ENCODE data around the gene ZNRF3. TPM values are rescaled to one million over a fixed set of nuclear protein-coding genes. Genes with fewer than 3 reads are reported as not detected.
A peak's percentile ranks its signal among the peaks of the same experiment; 100 is the strongest.

The ZNRF3 gene
- polyA plus RNA-seq, 3 donors: 0.13 TPM; not detected in 2

GRCh38 chr22:28893810-28894209 is 10.4 kb downstream of the ZNRF3 start:
- H3K4me3 Mint-ChIP-seq: no peak overlapping the region
- H3K27me3 Mint-ChIP-seq (ENCODE audit: low read depth in 3 of 3): peaks cover 0 to 4% (median 0%) of the 10 kb centered on the region in 3 donors
- Histone ChIP-seq H3K27me3 (ENCODE audit: control insufficient read depth in 2 of 2, insufficient read depth in 2 of 2, low read length in 2 of 2) (no peaks in the 10 kb centered on the region), H3K79me2 (ENCODE audit: insufficient read depth, low read length) (no peaks in the 10 kb centered on the region), H3K36me3 (replicated peaks in 1 of 2; ENCODE audit: control insufficient read depth in 1 of 2, insufficient read depth in 2 of 2, low read length in 2 of 2) (no peaks in the 10 kb centered on the region), H3K27ac (ENCODE audit: low read depth in 1 of 2, low read length in 2 of 2) (no peak overlapping the region), H2AFZ (ENCODE audit: insufficient read depth, low read depth, low read length, poor library complexity, severe bottlenecking) (peak overlapping the region; percentile 8), H3K4me3 (replicated peaks in 1 of 3; ENCODE audit: low read depth in 2 of 3, low read length in 3 of 3) (no peak overlapping the region), H3K4me2 (replicated peaks; ENCODE audit: extremely low read depth, low read length, poor library complexity, severe bottlenecking) (peak overlapping the region; percentile 40), H4K20me1 (ENCODE audit: insufficient read depth, low read length) (no peaks in the 10 kb centered on the region), H3K4me1 (ENCODE audit: control insufficient read depth in 1 of 2, insufficient read depth in 2 of 2, low read length in 2 of 2) (peaks cover 8 to 13% of the 10 kb centered on the region in 2 donors), H3K9ac (ENCODE audit: insufficient read depth, low read length, poor library complexity, severe bottlenecking) (no peak overlapping the region), H3K9me3 (replicated peaks in 1 of 2; ENCODE audit: control insufficient read depth in 1 of 2, insufficient read depth in 1 of 2, low read length in 2 of 2) (no peaks in the 10 kb centered on the region)
- H3K27ac Mint-ChIP-seq: no peak overlapping the region
- no peaks in the 10 kb centered on the region for H3K36me3 Mint-ChIP-seq
- no peak for DNase-seq
- H3K9me3 Mint-ChIP-seq: peaks cover 0 to 5% (median 0%) of the 10 kb centered on the region in 7 donors
- TF ChIP-seq CTCF (IDR thresholded peaks at IDR 0.05): no peak
- intact Hi-C loops (cut with micrococcal nuclease): no loop called here
- 68% methylated on average over 3 of the region's 4 CpGs for WGBS (ENCODE audit: insufficient coverage)
- H3K4me1 Mint-ChIP-seq: peaks cover 20% of the 10 kb centered on the region

- H3K27ac Mint-ChIP-seq: no peak overlapping the region
- H3K27me3 Mint-ChIP-seq (ENCODE audit: low read depth in 3 of 3): peaks cover 0 to 4% (median 0%) of the 10 kb centered on the region in 3 donors
- Histone ChIP-seq H4K20me1 (ENCODE audit: insufficient read depth, low read length) (no peaks in the 10 kb centered on the region), H3K79me2 (ENCODE audit: insufficient read depth, low read length) (no peaks in the 10 kb centered on the region), H3K4me3 (replicated peaks in 1 of 3; ENCODE audit: low read depth in 2 of 3, low read length in 3 of 3) (peak overlapping the region in 1 of 3 experiments; percentile 18), H3K36me3 (replicated peaks in 1 of 2; ENCODE audit: control insufficient read depth in 1 of 2, insufficient read depth in 2 of 2, low read length in 2 of 2) (no peaks in the 10 kb centered on the region), H2AFZ (ENCODE audit: insufficient read depth, low read depth, low read length, poor library complexity, severe bottlenecking) (peak overlapping the region; percentile 8), H3K27ac (ENCODE audit: low read depth in 1 of 2, low read length in 2 of 2) (no peak overlapping the region), H3K9me3 (replicated peaks in 1 of 2; ENCODE audit: control insufficient read depth in 1 of 2, insufficient read depth in 1 of 2, low read length in 2 of 2) (no peaks in the 10 kb centered on the region), H3K9ac (ENCODE audit: insufficient read depth, low read length, poor library complexity, severe bottlenecking) (no peak overlapping the region), H3K27me3 (ENCODE audit: control insufficient read depth in 2 of 2, insufficient read depth in 2 of 2, low read length in 2 of 2) (no peaks in the 10 kb centered on the region), H3K4me1 (ENCODE audit: control insufficient read depth in 1 of 2, insufficient read depth in 2 of 2, low read length in 2 of 2) (peaks cover 10 to 13% of the 10 kb centered on the region in 2 donors), H3K4me2 (replicated peaks; ENCODE audit: extremely low read depth, low read length, poor library complexity, severe bottlenecking) (peak overlapping the region; percentile 40)
- H3K4me3 Mint-ChIP-seq: peak overlapping the region in 1 of 2 donors; percentile 48
- H3K4me1 Mint-ChIP-seq: peaks cover 25% of the 10 kb centered on the region
- intact Hi-C loops (cut with micrococcal nuclease): no loop called here
- H3K36me3 Mint-ChIP-seq: no peaks in the 10 kb centered on the region
- DNase-seq: peak; percentile 26 to 30 (median 27)
- 17% methylated on average over 6 of the region's 8 CpGs for WGBS (ENCODE audit: insufficient coverage)
- H3K9me3 Mint-ChIP-seq: peaks cover 0 to 5% (median 0%) of the 10 kb centered on the region in 7 donors
- no peak for TF ChIP-seq CTCF (IDR thresholded peaks at IDR 0.05)
These were observed 11.0 kb downstream of the ZNRF3 start for GRCh38 chr22:28894334-28894733.
